DOHH2 (cell line): ENCODE results near the gene TMEM94.

Experiments used
- H3F3A ChIP-seq: fragments of 200-600 bp; sonication (generic), shearing (Covaris generic); 2 replicates; pipeline ENCODE4 v1.6.0; 2016; ENCODE audit warnings: antibody characterized with exemption, mild to moderate bottlenecking; ENCODE audit not compliant: control insufficient read depth, insufficient read depth
- H3K27ac ChIP-seq: fragments of 200-600 bp; sonication (generic); 2 replicates; pipeline ENCODE4 v1.5.1; 2014; ENCODE audit warnings: low read depth, mild to moderate bottlenecking, low read length, moderate library complexity
- H3K27me3 ChIP-seq: fragments of 200-600 bp; sonication (generic); 2 replicates; pipeline ENCODE4 v1.6.1; 2014; ENCODE audit warnings: mild to moderate bottlenecking, low read length, mixed read lengths; ENCODE audit not compliant: control insufficient read depth
- H3K36me3 ChIP-seq: fragments of 200-600 bp; sonication (generic); 2 replicates; pipeline ENCODE4 v1.6.1; 2014; ENCODE audit warnings: mild to moderate bottlenecking, low read length, moderate library complexity, mixed read lengths; ENCODE audit not compliant: control insufficient read depth
- H3K4me1 ChIP-seq: fragments of 200-600 bp; sonication (generic); 2 replicates; pipeline ENCODE4 v1.6.1; 2014; ENCODE audit warnings: mild to moderate bottlenecking, low read length, mixed read lengths; ENCODE audit not compliant: control insufficient read depth
- H3K4me2 ChIP-seq: fragments of 200-600 bp; sonication (generic); 2 replicates; pipeline ENCODE4 v1.6.0; 2014; ENCODE audit warnings: mild to moderate bottlenecking, low read length, moderate library complexity
- H3K4me3 ChIP-seq: fragments of 200-600 bp; sonication (generic); 2 replicates; pipeline ENCODE4 v1.5.1; 2014; ENCODE audit warnings: mild to moderate bottlenecking, low read length, mixed read lengths
- H3K79me2 ChIP-seq: fragments of 200-600 bp; sonication (generic); 2 replicates; pipeline ENCODE4 v1.6.1; 2014; ENCODE audit warnings: mild to moderate bottlenecking, low read length, mixed read lengths; ENCODE audit not compliant: control insufficient read depth
- H3K9me2 ChIP-seq: fragments of 200-600 bp; sonication (generic); replicated peaks from 2 replicates; pipeline ENCODE4 v1.6.1; 2014; ENCODE audit warnings: mild to moderate bottlenecking, low read length, mixed read lengths; ENCODE audit not compliant: control insufficient read depth
- H3K9me3 ChIP-seq: fragments of 200-600 bp; sonication (generic); 2 replicates; pipeline ENCODE4 v1.6.1; 2014; ENCODE audit warnings: antibody characterized with exemption, low read length, mixed read lengths; ENCODE audit not compliant: control insufficient read depth, insufficient read depth
- H4K20me1 ChIP-seq: fragments of 200-600 bp; sonication (generic); 2 replicates; pipeline ENCODE4 v1.6.0; 2014; ENCODE audit warnings: low read depth, mild to moderate bottlenecking, antibody characterized with exemption, low read length, moderate library complexity; ENCODE audit not compliant: control insufficient read depth, insufficient read depth
- CTCF ChIP-seq: fragments of 200-600 bp; sonication (generic); IDR thresholded peaks from one replicate; pipeline ENCODE4 v1.5.1; 2014; ENCODE audit warnings: antibody characterized with exemption, mild to moderate bottlenecking, low read depth, low read length; ENCODE audit not compliant: poor library complexity, severe bottlenecking
- EZH2phosphoT487 ChIP-seq: fragments of 200-600 bp; sonication (generic); IDR thresholded peaks from 2 replicates; pipeline ENCODE4 v1.6.1; 2017; ENCODE audit warnings: borderline replicate concordance, mild to moderate bottlenecking, antibody characterized with exemption, low read length, moderate library complexity, mixed read lengths

TMEM94 gene

GRCh38 chr17:75493476-75494129 is 37.2 kb downstream of the TMEM94 start:
- no peak overlapping the region for H3K4me3 ChIP-seq
- H3K36me3 ChIP-seq, result peaks cover 8% of the 10 kb centered on the region
- no peaks in the 10 kb centered on the region for H4K20me1 ChIP-seq
- H3K79me2 ChIP-seq, result no peaks in the 10 kb centered on the region
- H3K9me3 ChIP-seq, result no peaks in the 10 kb centered on the region
- no peak overlapping the region for H3K27ac ChIP-seq
- no peaks in the 10 kb centered on the region for H3K9me2 ChIP-seq
- no peaks in the 10 kb centered on the region for H3K27me3 ChIP-seq
- H3F3A ChIP-seq, result no peaks in the 10 kb centered on the region
- TF ChIP-seq EZH2phosphoT487 (no peak), CTCF (no peak)
- no peak overlapping the region for H3K4me2 ChIP-seq
- H3K4me1 ChIP-seq, result peaks cover 10% of the 10 kb centered on the region

- Histone ChIP-seq H3K27me3 (no peaks in the 10 kb centered on the region), H3K9me2 (no peaks in the 10 kb centered on the region), H4K20me1 (no peaks in the 10 kb centered on the region), H3K79me2 (no peaks in the 10 kb centered on the region), H3K4me2 (no peak overlapping the region), H3K4me3 (no peak overlapping the region), H3K36me3 (peaks cover 8% of the 10 kb centered on the region; the same call in 1 of the 2 replicates), H3K9me3 (no peaks in the 10 kb centered on the region), H3K27ac (no peak overlapping the region), H3F3A (no peaks in the 10 kb centered on the region), H3K4me1 (peaks cover 10% of the 10 kb centered on the region)
- TF ChIP-seq CTCF (no peak), EZH2phosphoT487 (no peak)
These were observed 38.0 kb downstream of the TMEM94 start for GRCh38 chr17:75494326-75494877.

- Histone ChIP-seq H3K36me3 (peaks cover 8% of the 10 kb centered on the region; the same call in 1 of the 2 replicates), H3K27ac (no peak overlapping the region), H3K9me2 (no peaks in the 10 kb centered on the region), H3K9me3 (no peaks in the 10 kb centered on the region), H3K4me3 (no peak overlapping the region), H3K4me1 (peaks cover 1% of the 10 kb centered on the region), H3K4me2 (no peak overlapping the region), H3F3A (no peaks in the 10 kb centered on the region), H3K27me3 (no peaks in the 10 kb centered on the region), H3K79me2 (no peaks in the 10 kb centered on the region), H4K20me1 (no peaks in the 10 kb centered on the region)
- TF ChIP-seq EZH2phosphoT487 (no peak), CTCF (no peak)
These were observed 39.6 kb downstream of the TMEM94 start for GRCh38 chr17:75496005-75496404.
